Head of caudate nucleus (tissue), 42 donors: Measurements from ENCODE around the gene MRPS11.

Experiments
- DNase-seq, 42 donors: peaks; one replicate each; pipeline versions ENCODE4 v3.0.0 to v3.0.0-alpha.2; 2020 to 2021; ENCODE audit warnings: mixed read lengths in 7 of 42
- intact Hi-C: fragments of 100-400 bp; cut with DNase I; formaldehyde crosslinking; loops from one replicate; pipeline ENCODE4 v1.15.0; 2022

Gene MRPS11

DNA sequence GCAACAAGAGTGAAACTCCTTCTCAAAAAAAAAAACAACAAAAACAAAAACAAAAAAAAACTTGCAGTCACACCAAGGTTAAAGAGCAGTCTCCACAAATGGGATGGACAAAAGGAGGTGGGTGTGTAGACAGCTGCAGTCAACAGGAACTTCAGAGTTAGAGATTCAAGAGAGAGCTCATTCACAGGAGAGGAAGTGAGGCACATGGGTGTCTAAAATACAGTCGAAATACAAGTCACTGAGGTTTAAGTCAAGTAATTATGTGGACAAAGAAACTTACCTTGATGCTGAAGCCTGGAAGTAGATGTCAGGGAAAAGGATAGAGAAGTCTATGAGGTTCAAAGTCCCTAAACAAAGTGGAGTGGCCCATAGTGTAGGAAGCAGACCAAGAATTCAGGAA is 14.8 kb downstream of the MRPS11 start:
- DNase-seq: no peak
- intact Hi-C loops: no loop called here

DNA sequence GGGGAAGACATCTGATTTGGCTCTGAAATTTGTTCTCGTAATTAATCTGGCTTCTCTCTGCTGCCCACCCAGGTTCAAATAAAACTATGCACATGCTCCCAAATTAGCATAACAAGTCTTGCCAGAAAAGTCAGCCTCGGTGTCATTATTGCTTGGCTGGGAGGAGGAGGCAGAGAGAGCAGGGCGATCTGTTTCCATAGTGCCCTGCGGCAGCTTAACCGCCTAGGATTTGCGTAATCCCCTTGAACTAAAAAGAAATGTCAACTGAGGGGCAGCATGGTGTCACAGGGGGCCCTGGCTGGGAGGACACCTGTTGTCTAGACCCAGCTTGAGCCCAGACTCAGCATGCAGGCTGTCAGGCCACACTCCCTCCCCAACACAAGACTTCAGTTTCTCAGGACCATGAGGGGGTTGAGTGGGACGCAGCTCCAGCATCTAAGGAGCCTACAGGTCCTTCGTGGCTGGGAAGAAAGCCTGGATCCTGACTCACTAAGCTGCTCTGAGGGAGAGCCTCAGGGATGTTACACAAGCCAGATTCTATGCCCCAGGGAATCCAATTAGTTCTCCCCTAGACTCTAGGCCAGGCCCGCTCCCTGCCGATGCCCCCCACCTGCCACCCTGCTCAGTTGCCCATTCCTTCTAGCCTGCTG is 17.3 kb downstream of the MRPS11 start:
- no peak for DNase-seq
- intact Hi-C loops: no loop called here

- intact Hi-C loops: no loop called here
- DNase-seq: no peak
Measured at GRCh38 chr15:88487178-88487795, 19.8 kb downstream of the MRPS11 start.

- intact Hi-C loops: no loop called here
- DNase-seq: no peak
Measured at GRCh38 chr15:88487796-88488523, 20.5 kb downstream of the MRPS11 start.

- no peak for DNase-seq
- intact Hi-C loops: no loop called here
Measured at GRCh38 chr15:88489321-88489720, 21.8 kb downstream of the MRPS11 start.

DNA sequence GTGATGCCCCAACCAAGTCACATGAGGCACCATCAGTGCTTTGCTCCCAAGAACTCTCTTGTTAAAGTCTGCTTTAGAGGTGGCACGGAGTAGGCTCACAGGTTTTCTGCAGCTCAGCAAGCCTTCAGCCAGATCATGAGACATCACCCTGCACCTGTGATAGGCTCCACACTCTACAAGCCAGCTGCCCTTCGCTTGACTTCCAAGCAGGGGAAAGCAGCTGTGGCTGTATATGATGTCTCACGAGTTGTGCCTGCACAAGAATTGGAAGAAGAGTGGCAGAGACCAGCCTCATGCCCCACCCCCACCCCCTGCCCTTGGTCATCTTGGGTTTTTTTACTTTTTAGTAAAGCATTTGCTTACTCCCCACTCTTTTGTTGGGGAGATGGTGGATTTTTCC is 22.5 kb downstream of the MRPS11 start:
- intact Hi-C loops: no loop called here

DNA sequence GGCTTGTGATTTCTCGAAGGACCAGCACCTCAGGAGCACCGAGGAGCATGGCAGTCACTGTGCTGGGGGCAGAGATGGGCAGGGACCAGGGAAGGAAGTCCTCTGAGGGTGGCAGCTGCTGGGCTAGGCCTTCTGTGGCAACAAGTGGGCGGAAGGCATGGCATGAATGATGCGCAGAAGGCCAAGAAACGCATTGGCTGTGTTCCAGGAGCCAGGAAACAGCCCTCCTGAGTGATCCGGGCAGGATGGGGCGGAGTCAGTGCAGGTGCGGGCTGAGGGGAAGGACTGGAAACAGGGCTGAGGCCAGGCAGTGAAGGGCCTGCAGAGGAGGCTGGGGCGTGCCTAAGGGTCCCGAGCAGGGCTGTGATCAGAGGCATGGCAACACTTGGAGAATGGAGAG is 23.6 kb downstream of the MRPS11 start:
- DNase-seq: no peak
- intact Hi-C loops: no loop called here

More for the DNA sequence above, 22.5 kb downstream of the MRPS11 start:
- DNase-seq: no peak

- intact Hi-C loops: no loop called here
- DNase-seq: no peak
Measured at GRCh38 chr15:88493844-88494243, 26.3 kb downstream of the MRPS11 start.

DNA sequence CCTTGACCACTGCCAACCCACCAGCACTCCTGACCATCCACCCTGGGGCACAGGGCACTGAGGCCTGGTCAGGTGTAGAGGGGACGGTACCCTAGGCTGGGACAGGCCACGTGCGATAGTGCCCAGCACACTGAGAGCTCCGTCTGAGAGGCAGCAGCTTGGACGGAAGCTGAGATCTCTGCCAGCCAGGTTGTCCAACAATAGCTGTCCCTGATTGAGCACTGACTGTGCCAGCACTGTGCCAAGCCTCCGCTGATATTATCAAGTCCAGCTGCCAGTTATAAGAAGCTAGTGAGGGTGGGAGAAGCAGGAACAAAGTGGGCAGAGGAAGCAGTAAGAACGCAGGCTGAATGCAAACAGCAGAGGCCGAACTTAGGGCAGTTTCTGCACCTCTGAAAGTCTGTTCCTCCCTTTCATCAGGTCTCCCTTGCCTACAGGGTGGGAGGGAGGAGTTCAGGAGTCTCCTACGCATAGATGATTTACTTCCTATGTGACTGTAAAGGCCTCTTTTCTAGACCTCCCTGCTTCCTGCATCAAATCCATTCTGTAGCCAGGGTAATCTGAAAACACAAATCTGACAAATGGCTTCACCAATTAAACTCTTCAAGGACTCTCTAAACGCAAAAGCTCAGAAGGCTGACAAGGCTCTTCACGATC is 29.7 kb downstream of the MRPS11 start:
- no peak for DNase-seq
- intact Hi-C loops: no loop called here

DNA sequence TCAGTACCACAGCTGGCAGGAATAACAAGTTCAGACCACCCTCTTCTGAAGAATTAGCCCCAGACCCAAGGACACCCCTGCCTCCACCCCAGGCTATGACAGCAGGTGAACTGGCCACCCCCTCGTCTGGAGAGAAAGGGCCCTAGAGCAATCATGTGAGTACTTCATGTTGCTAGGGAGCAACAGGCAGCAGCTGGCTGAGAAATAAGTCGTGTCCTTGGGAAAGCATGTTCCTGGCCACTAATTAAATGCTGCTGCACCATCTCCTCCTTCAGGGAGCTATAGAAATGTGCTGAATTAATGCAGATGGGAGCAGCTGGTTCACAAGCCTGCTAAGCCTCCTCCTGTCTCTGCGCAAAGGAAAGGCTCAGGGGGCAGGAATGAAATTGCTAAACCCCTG is 31.5 kb downstream of the MRPS11 start:
- intact Hi-C loops: no loop called here
- no peak for DNase-seq

DNA sequence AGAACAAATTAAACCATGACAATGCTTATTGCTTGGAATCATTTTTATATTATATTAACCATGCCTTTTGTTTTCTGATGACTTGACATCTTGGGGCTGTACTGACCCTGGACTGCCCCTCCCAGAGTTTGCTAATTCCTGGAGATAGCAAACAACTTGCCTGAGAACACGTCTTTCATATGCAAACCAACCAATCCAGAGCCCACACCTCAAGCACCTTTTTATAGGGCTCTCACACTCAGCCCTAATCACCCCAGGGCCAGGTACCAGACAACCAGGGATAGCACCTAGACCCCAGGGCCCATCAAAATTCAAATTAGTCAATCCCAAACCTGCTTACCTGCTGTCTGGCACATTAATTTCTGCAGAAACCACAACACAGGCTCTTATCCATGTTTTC is 36.9 kb downstream of the MRPS11 start:
- DNase-seq: no peak
- intact Hi-C loops: no loop called here

- no peak for DNase-seq
- intact Hi-C loops: no loop called here
Measured at GRCh38 chr15:88505721-88506120, 38.2 kb downstream of the MRPS11 start.

DNA sequence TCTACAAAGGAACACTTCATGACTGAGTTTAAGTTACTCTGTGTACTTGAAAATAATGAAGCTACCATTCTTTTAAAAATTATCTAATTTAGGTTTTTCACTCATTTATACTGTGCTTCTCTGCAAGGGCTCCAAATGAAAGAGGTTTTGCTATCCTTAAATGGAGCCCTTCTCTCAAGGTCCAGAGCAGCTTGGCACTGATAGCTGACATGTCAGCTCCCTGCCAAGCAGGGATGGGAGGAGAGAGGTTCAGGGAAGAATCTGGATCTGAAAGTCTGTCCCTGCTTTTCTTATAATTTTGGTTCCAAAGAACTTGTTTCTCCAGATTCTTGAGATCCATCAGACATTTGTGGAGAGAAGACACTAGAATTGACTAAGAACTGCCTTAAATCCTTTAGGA is 39.1 kb downstream of the MRPS11 start:
- no peak for DNase-seq
- intact Hi-C loops: no loop called here

DNA sequence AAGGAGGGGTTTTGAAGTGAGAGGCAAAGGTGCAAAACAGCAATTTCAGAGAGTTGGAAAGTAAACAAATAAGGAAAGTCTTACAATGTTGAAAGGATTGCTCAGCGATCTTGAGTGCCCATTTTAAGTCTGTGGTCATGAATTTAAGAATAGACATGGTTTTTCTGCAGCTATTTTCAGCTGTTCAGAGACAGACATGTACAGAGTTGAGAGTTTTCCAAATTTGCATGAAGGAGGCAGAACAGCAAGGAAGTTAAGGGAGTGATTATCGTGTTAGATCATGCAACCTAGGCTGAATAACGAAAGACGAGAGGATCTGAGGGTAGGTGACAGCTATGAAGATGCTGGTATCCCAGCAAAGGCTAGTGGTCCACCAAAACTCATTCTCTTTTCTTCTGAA is 41.8 kb downstream of the MRPS11 start:
- no peak for DNase-seq
- intact Hi-C loops: no loop called here

- DNase-seq: no peak
- intact Hi-C loops: no loop called here
Measured at GRCh38 chr15:88509964-88510363, 42.5 kb downstream of the MRPS11 start.

DNA sequence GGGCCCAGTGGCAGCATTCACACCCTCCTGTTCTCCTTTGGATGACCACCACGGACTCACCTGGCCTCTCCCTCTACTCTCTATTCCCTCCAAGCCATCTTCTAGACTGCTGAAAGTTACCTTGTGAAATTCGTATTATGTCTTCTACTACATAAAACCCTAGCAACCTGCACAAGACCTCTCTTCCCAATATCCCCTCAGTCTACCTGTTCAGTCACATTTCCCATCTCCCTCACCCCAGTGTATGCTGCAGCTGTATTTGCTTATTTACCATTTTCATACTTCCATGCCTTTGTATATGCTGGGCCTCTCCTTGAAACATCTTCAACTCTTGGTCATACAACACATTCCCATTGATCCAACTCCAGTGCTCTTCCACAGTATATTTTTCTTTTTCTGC is 43.7 kb downstream of the MRPS11 start:
- intact Hi-C loops: no loop called here

GRCh38 chr15:88512078-88512477 is 44.6 kb downstream of the MRPS11 start:
- intact Hi-C loops: no loop called here
- no peak for DNase-seq

More for the DNA sequence above, 43.7 kb downstream of the MRPS11 start:
- no peak for DNase-seq

GRCh38 chr15:88512601-88513000 is 45.1 kb downstream of the MRPS11 start:
- DNase-seq: no peak

GRCh38 chr15:88513195-88513594 is 45.7 kb downstream of the MRPS11 start:
- no peak for DNase-seq
- intact Hi-C loops: no loop called here

More at GRCh38 chr15:88512601-88513000, 45.1 kb downstream of the MRPS11 start:
- intact Hi-C loops: no loop called here

DNA sequence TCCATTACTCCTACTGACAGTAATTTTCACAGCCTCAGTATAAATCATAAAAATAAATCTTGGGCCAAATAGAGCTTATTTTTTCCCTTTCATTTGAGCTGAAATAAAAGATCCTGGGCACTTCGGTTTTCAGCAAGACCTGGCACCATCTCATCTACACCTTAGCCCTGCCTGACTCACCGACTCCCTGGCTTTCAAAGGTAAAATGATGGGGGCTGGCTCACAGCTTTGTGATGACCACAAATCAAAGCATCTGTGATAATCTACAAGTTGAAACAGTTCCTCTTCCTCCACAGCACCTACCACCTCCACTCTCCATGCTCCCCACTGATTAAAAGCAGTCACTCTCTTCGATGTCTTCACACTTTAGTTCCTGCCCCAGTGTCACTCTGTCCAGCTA is 51.4 kb downstream of the MRPS11 start:
- intact Hi-C loops: no loop called here
- peak in 3 of 42 donors; percentile 24 to 53 (median 28) for DNase-seq
